Hepatocyte (in vitro differentiated cells): ENCODE data around the gene PKN1. TPM values are rescaled to one million over a fixed set of nuclear protein-coding genes. Genes with fewer than 3 reads are reported as not detected.

Source experiments
- DNase-seq: peaks from one replicate; pipeline ENCODE4 v3.0.0-alpha.2; 2016; ENCODE audit warnings: low spot score
- H2AFZ ChIP-seq: fragments of 200-600 bp; sonication (generic); 2 replicates; pipeline ENCODE4 v1.6.0; 2016; ENCODE audit warnings: antibody characterized with exemption, mild to moderate bottlenecking
- H3K27ac ChIP-seq: fragments of 200-600 bp; sonication (generic); 2 replicates; pipeline ENCODE4 v1.5.1; 2016; ENCODE audit warnings: mild to moderate bottlenecking
- H3K27me3 ChIP-seq: fragments of 200-600 bp; sonication (generic); 2 replicates; pipeline ENCODE4 v1.6.1; 2016
- H3K36me3 ChIP-seq: fragments of 200-600 bp; sonication (generic); replicated peaks from 2 replicates; pipeline ENCODE4 v1.5.1; 2016; ENCODE audit warnings: low read depth; ENCODE audit not compliant: insufficient read depth
- H3K4me1 ChIP-seq: fragments of 200-600 bp; sonication (generic); 2 replicates; pipeline ENCODE4 v1.5.1; 2016; ENCODE audit warnings: mild to moderate bottlenecking, moderate library complexity; ENCODE audit not compliant: insufficient read depth
- H3K4me2 ChIP-seq: fragments of 200-600 bp; sonication (generic); 2 replicates; pipeline ENCODE4 v1.6.0; 2016
- H3K4me3 ChIP-seq: fragments of 200-600 bp; sonication (generic); 2 replicates; pipeline ENCODE4 v1.5.1; 2016; ENCODE audit warnings: mild to moderate bottlenecking
- H3K79me2 ChIP-seq: fragments of 200-600 bp; sonication (generic); 2 replicates; pipeline ENCODE4 v1.6.0; 2017; ENCODE audit warnings: mild to moderate bottlenecking
- H3K9me2 ChIP-seq: fragments of 200-600 bp; sonication (generic); replicated peaks from 2 replicates; pipeline ENCODE4 v1.6.0; 2017; ENCODE audit warnings: mild to moderate bottlenecking; ENCODE audit not compliant: insufficient read depth
- H3K9me3 ChIP-seq: fragments of 200-600 bp; sonication (generic); 2 replicates; pipeline ENCODE4 v1.5.1; 2016; ENCODE audit warnings: low read depth, mild to moderate bottlenecking
- H4K20me1 ChIP-seq: fragments of 200-600 bp; sonication (generic); 2 replicates; pipeline ENCODE4 v1.6.0; 2016; ENCODE audit warnings: mild to moderate bottlenecking; ENCODE audit not compliant: insufficient read depth, poor library complexity, severe bottlenecking
- CTCF ChIP-seq: fragments of 200-600 bp; sonication (generic); IDR thresholded peaks from 2 replicates; pipeline ENCODE4 v1.5.1; 2016; ENCODE audit warnings: antibody characterized with exemption, mild to moderate bottlenecking; ENCODE audit not compliant: poor library complexity
- EZH2 ChIP-seq: fragments of 200-600 bp; sonication (generic); IDR thresholded peaks from 2 replicates; pipeline ENCODE4 v1.6.1; 2016; ENCODE audit warnings: antibody characterized with exemption, mild to moderate bottlenecking, borderline replicate concordance
- EZH2phosphoT487 ChIP-seq: fragments of 200-600 bp; sonication (generic); IDR thresholded peaks from one replicate; pipeline ENCODE4 v1.6.1; 2018; ENCODE audit warnings: antibody characterized with exemption, mild to moderate bottlenecking, low read depth, moderate library complexity; ENCODE audit not compliant: unreplicated experiment, severe bottlenecking
- WGBS: methylation state at CpG from one replicate; pipeline ENCODE4 v1.1.6; 2016; ENCODE audit warnings: low lambda C conversion rate; ENCODE audit errors: missing lambda C conversion rate; 5-methylcytosine and 5-hydroxymethylcytosine counted together
- polyA plus RNA-seq: library from polyadenylated mRNA; unstranded; fragments of >200 nt; fragmentation: Nextera tagmentation; extraction: Ambion mirVana; gene quantifications from 2 replicates; pipeline ENCODE4 v1.2.1, GENCODE V29; 2016
- total RNA-seq: library from RNA; depleted of rRNA; stranded (reverse); fragments of >200 nt; gene quantifications from 2 replicates; pipeline ENCODE4 v1.2.3, GENCODE V29; 2014

PKN1 gene
- total and polyA plus RNA-seq, 2 experiments from 2014 or later = 57.4 to 83.3 TPM

DNA sequence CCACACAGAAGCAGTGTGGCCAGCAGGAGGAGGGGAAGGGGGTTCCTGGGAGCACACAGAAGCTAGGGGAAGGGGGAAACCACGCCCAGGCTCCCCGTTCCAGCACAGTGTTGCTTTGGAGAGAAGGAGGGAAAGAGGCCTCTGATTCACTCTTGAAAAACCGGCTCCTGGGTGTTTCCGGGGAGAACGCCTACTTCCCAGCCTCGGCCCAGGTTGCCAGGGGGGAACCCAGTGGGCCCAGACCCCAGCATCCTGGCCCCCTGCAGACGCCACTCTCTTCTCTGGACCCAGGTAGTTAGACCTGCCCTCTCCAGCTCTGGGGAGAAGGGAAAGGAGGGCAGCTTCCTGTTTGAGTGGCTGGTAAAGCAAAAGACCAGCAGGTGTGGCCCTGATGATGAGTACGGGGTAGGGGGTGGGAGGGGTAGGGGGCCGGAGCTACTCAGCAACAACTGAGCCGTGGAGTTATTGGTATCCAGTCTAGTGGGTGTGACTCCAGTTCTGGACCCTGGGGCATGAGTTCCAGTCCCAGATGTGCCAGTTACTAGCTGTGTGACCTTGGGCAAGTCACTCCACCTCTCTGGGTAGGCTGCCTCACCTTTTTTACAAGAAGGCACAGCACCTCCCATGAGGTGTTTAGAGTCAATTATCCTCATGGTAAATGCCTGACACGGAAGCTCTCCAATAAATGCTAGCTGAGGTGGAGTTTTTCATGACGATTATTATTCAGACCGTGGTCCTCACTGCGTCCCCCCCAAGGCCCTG lies 62.0 kb downstream of the PKN1 start:
- H3K36me3 ChIP-seq = no peaks in the 10 kb centered on the region
- no peaks in the 10 kb centered on the region for H3K27me3 ChIP-seq
- H3K4me3 ChIP-seq = peak overlapping the region; percentile 95
- TF ChIP-seq EZH2phosphoT487 = no peak
- no peak for TF ChIP-seq EZH2
- TF ChIP-seq CTCF = no peak
- peaks cover 21% of the 10 kb centered on the region for H4K20me1 ChIP-seq
- H3K4me1 ChIP-seq = peaks cover 27% of the 10 kb centered on the region
- no peaks in the 10 kb centered on the region for H3K9me3 ChIP-seq
- H3K9me2 ChIP-seq = no peaks in the 10 kb centered on the region
- peaks cover 36% of the 10 kb centered on the region for H3K79me2 ChIP-seq
- peak overlapping the region; percentile 4 for H2AFZ ChIP-seq
- peak overlapping the region; percentile 92 for H3K4me2 ChIP-seq
- DNase-seq = no peak
- 36% methylated on average over 12 of the region's 14 CpGs for WGBS
- peak overlapping the region; percentile 85 for H3K27ac ChIP-seq

DNA sequence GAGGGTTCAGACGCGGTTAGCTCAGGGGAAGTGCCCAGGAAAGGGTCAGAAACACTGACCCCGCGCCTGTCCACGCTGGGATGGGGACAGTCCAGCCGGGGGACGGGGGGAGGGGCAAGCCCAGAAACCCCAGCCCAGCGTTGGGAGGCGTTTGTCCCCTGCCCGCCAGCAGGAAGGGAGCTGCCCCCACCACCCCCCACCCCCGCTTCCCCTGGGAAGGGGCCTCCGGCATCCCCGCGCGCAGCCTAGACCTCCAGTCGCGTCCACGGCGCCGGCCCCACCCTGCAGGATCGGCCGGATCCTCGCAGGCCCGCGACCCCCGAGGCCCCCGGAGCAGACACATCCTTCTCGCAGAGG lies 62.5 kb downstream of the PKN1 start:
- H3K4me1 ChIP-seq = peaks cover 27% of the 10 kb centered on the region
- H3K9me3 ChIP-seq = no peaks in the 10 kb centered on the region
- no peaks in the 10 kb centered on the region for H3K27me3 ChIP-seq
- peak overlapping the region; percentile 95 for H3K4me3 ChIP-seq
- H3K9me2 ChIP-seq = no peaks in the 10 kb centered on the region
- peak overlapping the region; percentile 92 for H3K4me2 ChIP-seq
- peaks cover 21% of the 10 kb centered on the region for H4K20me1 ChIP-seq
- WGBS = 2% methylated on average over 5 of the region's 28 CpGs
- peak overlapping the region; percentile 85 for H3K27ac ChIP-seq
- H2AFZ ChIP-seq = peak overlapping the region; percentile 4
- H3K79me2 ChIP-seq = peaks cover 36% of the 10 kb centered on the region
- DNase-seq = no peak
- no peak for TF ChIP-seq EZH2
- no peak for TF ChIP-seq CTCF
- no peak for TF ChIP-seq EZH2phosphoT487
- H3K36me3 ChIP-seq = no peaks in the 10 kb centered on the region

DNA sequence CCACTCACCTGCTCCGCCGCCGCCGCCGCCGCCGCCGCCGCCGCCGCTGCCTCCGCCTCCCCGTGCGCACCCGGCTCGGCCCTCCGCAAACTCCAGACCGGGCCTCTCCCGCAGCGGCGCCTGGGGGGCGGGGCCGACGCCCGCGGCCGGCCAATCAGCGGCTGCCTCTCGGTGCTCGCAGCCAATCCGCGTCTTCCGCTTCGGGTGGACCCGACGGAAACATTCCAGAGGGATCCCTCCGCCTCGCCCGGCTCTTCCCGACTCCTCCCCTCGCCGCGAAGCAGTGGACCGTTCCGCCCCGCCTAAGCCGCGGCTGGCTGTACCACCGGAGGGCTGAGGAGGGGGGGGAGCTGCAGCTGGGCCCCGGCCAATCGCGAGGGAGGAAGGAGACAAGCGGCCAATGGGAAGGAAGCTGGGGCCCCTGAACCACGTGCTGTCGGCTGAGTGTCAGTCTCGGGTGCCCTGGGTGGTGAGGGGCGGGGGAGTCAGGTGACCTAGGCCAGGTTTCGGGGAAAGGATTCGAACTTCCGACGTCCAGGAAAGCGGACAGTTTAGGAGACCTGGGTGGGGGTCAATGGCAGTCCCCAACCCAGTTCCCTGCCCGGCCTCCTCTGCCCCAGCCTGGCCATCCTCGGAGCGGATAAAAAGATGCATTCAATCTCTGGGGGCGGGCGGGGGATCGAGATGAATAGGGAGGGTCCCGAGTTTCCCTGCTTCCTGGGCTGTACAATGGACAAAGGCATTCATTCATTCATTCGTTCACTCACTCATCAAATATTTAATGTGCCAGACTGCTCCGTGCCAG lies 63.1 kb downstream of the PKN1 start, which contains the start of gene GIPC1:
Gene GIPC1, minus strand, starts transcription at position 99 of the 805 bp plus-strand sequence. CDS start 13,151 bp downstream, outside the sequence.
- peaks cover 27% of the 10 kb centered on the region for H3K4me1 ChIP-seq
- peak within 1 kb of the TSS; percentile 92 for H3K4me2 ChIP-seq
- peak; percentile 99 for DNase-seq
- H3K36me3 ChIP-seq = no peaks in the 10 kb centered on the region
- peak within 1 kb of the TSS; percentile 95 for H3K4me3 ChIP-seq
- H2AFZ ChIP-seq = peak within 1 kb of the TSS; percentile 4
- no peaks in the 10 kb centered on the region for H3K27me3 ChIP-seq
- H3K9me3 ChIP-seq = no peaks in the 10 kb centered on the region
- TF ChIP-seq CTCF (no peak), EZH2phosphoT487 (no peak), EZH2 (no peak)
- no peaks in the 10 kb centered on the region for H3K9me2 ChIP-seq
- peak within 1 kb of the TSS; percentile 85 for H3K27ac ChIP-seq
- H4K20me1 ChIP-seq = peaks cover 21% of the 10 kb centered on the region
- H3K79me2 ChIP-seq = peaks cover 36% of the 10 kb centered on the region
- WGBS = 7% methylated on average over 51 of the region's 71 CpGs
